ENCODE measurements around the gene NOA1.

DNA sequence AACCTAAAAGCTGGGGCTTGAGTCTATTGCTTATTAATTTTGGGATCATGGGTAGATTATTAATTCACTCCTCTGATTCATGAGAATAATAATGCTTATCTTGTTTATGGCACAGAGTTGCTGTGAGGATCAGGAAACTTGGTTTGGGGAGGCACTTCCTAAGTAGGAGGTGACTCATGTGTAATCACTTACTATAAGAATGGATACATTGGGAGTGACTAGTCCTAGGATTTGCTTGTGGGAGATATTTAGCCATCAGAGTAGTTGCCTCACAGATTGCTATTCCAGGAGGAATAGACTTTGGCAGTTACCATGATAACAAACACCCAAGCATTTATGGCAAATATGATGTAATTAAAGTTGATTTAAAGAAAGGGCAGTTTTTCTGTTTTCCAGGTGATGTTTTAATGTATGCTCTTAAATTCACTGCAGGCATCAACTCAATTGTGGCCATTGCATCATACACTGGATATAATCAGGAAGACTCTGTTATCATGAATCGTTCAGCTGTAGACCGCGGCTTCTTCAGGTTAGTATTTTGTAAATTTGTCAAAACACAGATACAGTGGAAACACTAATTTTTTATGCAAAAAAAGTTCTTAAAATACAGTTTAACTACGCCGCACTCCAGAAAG lies 43.2 kb upstream of the NOA1 start:
- TF ChIP-seq, protein P1, sequence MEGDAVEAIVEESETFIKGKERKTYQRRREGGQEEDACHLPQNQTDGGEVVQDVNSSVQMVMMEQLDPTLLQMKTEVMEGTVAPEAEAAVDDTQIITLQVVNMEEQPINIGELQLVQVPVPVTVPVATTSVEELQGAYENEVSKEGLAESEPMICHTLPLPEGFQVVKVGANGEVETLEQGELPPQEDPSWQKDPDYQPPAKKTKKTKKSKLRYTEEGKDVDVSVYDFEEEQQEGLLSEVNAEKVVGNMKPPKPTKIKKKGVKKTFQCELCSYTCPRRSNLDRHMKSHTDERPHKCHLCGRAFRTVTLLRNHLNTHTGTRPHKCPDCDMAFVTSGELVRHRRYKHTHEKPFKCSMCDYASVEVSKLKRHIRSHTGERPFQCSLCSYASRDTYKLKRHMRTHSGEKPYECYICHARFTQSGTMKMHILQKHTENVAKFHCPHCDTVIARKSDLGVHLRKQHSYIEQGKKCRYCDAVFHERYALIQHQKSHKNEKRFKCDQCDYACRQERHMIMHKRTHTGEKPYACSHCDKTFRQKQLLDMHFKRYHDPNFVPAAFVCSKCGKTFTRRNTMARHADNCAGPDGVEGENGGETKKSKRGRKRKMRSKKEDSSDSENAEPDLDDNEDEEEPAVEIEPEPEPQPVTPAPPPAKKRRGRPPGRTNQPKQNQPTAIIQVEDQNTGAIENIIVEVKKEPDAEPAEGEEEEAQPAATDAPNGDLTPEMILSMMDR (IDR thresholded peaks at IDR 0.05): no peak
- TF ChIP-seq EP300 (IDR thresholded peaks at IDR 0.05): no peak
- no peak for TF ChIP-seq POLR2A (IDR thresholded peaks at IDR 0.05)
- no peak for TF ChIP-seq POLR2AphosphoS5 (IDR thresholded peaks at IDR 0.05)

Data from gastroesophageal sphincter (tissue), 3 donors.